NCI-H2227 (cell line): ENCODE data around the gene TLR8.
"Not testable (repeated sequence)": the region's sequence is repeated elsewhere in the genome, so short reads cannot be mapped to it uniquely, and the experiment has no call there.

Source experiments
- DNase-seq: peaks from one replicate; lab custom pipeline; 2025; ENCODE audit not compliant: unreplicated experiment; lab: John Stamatoyannopoulos, UW

TLR8 gene

GRCh38 chrX:12896935-12897334, 9.5 kb upstream of the TLR8 start:
- no peak for DNase-seq

- DNase-seq: no peak
Observed at GRCh38 chrX:12898073-12898472, 8.3 kb upstream of the TLR8 start.

DNA sequence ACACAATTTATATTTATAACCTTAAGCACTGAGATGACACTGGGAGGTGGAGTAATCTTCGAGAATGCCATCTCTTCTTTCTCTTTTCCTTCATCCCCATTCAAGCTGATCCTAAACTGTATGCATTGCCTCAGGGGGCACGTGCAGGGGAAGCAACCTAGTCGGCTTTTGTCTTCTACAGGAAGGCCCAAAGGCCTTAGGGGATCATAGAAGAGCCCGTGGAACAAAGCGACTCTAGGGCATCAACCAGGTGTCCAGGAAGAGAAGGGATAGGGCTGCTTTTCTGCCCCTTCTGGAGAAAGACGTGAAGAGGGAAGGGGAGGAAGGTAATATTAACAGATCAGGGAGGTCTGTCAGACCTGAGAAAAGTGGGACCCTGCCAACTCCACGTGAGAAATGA, 6.9 kb upstream of the TLR8 start:
- no peak for DNase-seq

DNA sequence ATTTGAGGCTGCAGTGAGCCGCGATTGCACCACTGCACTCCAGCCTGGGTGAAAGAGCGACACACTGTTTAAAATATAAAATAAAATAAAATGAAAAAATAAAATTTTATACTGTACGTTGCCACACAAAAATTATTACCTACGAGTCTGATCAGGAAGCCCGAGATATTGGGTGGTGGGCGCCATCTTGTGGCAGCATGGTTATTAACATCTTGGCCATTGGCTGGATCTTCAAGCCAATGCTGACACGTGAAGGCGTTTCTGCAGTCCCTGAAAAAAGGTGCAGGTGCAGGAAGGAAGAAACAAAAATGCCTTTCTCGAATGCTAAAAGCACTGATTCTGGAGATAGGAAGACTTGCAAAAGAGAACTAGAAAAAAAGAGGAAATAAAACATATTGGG, 4.9 kb upstream of the TLR8 start:
- DNase-seq: peak; percentile 72

- no peak for DNase-seq
Observed at GRCh38 chrX:12903646-12904045, 2.8 kb upstream of the TLR8 start.

DNA sequence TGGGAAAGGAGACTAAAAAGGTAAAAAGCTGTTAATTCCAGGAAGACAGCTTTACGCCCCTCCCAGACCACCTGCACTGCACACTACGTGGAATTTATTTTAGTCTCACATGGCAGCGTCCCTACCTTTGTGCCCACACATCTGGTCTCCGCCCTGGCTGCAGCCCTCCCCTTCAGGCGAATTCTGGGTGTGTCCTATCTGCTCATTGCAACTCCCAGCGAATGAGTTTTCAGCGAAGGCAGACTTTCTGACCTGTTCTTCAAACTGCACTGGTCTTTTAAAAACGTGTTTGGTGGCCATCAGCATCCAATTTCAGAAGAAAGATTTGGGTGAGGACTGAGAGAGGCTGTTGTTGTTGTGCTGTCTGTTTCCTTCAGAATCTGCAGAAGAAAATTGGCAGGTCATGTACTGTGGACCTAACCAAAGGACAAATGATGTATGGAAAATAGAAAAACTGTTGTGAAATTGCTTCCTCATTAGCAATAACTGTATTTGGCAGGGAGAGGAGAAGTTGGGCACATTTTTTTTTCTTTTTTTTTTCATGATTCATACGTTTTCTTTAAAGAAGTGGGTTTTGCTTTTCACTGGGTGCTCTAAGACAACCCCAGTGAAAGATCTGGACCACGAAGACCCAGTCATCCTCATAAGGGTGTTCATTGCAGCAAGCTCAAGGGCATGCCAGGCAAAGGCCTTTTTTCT, 4.2 kb downstream of the TLR8 start:
- no peak for DNase-seq

DNA sequence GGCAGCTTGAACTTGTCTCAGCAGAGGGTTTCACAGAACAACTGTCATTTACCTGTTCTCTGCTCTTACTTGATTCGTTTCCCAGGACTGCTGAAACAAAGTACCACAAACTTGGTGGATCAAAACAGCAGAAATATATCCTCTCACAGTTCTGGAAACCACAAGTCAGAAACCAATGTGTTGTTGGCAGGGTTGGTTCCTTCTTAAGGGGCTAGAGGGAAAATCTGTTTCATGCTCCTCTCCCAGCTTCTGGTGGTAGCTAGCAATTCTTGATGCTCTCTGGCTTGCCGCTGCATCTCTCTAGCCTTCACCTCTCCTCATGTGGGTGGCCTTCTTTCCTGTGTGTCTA, 4.7 kb downstream of the TLR8 start:
- DNase-seq: no peak

DNA sequence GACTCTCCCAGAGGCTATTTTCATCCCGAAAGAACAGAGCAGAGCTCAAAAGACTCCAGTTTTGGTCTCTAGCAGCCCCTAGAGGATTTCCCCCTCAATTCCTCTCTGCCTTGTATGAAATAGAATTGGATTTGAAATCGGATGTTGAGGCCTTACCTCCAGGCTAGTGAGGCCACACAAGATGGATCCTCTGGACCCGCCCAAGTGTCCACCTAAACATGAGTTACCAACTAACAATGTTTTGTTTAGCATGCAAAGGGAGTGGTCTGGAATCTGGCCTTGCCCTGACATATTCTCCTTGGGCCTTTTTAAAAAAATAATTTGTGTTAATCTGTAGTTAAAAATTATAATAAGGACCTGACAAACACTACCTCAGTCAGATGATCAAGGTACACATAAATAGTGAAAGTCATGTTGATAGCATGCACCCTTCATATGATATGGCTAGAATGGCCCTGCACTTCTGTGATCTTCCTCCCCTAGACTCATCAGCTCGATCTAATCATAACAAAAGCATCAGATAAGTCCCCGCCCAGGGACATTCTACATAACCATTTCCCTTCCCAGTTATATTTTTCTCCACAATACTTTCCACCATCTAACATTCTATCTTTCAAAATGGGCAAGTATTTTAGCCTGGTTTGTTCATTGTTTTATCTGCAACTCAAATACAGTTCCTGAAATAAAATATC, 6.5 kb downstream of the TLR8 start:
- DNase-seq: no peak

DNA sequence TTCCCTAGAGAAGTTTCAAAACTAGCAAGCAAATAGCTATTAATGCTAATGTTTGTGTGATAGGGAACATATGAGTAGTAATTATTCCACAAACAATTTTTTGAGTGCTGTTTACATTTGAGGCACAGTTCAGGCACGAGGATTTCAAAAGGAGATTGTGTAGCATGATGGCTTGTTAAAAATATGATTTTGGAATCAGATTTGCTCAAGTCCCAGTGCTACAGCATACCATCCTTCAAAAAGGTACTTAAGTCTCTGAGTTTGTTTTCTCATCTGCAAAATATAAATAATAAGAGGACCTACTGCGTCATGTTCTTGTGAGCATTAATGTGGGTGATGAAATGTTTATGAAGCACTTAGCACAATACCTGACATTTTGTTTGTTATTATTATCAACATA, 11.3 kb downstream of the TLR8 start:
- DNase-seq: no peak

GRCh38 chrX:12919051-12919450, 12.6 kb downstream of the TLR8 start:
- DNase-seq: no peak

GRCh38 chrX:12919620-12920019, 13.2 kb downstream of the TLR8 start:
- DNase-seq: no peak

DNA sequence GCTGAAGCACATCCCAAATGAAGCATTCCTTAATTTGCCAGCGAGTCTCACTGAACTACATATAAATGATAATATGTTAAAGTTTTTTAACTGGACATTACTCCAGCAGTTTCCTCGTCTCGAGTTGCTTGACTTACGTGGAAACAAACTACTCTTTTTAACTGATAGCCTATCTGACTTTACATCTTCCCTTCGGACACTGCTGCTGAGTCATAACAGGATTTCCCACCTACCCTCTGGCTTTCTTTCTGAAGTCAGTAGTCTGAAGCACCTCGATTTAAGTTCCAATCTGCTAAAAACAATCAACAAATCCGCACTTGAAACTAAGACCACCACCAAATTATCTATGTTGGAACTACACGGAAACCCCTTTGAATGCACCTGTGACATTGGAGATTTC, 14.6 kb downstream of the TLR8 start:
- no peak for DNase-seq

DNA sequence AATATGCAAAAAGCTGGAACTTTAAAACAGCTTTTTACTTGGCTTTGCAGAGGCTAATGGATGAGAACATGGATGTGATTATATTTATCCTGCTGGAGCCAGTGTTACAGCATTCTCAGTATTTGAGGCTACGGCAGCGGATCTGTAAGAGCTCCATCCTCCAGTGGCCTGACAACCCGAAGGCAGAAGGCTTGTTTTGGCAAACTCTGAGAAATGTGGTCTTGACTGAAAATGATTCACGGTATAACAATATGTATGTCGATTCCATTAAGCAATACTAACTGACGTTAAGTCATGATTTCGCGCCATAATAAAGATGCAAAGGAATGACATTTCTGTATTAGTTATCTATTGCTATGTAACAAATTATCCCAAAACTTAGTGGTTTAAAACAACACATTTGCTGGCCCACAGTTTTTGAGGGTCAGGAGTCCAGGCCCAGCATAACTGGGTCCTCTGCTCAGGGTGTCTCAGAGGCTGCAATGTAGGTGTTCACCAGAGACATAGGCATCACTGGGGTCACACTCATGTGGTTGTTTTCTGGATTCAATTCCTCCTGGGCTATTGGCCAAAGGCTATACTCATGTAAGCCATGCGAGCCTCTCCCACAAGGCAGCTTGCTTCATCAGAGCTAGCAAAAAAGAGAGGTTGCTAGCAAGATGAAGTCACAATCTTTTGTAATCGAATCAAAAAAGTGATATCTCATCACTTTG, 15.6 kb downstream of the TLR8 start:
- DNase-seq: no peak

DNA sequence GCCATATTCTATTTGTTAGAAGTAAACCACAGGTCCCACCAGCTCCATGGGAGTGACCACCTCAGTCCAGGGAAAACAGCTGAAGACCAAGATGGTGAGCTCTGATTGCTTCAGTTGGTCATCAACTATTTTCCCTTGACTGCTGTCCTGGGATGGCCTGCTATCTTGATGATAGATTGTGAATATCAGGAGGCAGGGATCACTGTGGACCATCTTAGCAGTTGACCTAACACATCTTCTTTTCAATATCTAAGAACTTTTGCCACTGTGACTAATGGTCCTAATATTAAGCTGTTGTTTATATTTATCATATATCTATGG, 16.1 kb downstream of the TLR8 start:
- no peak for DNase-seq

- DNase-seq: no peak
Observed at GRCh38 chrX:12929701-12930100, 23.3 kb downstream of the TLR8 start.

GRCh38 chrX:12930150-12930549, 23.7 kb downstream of the TLR8 start:
- DNase-seq: no peak

DNA sequence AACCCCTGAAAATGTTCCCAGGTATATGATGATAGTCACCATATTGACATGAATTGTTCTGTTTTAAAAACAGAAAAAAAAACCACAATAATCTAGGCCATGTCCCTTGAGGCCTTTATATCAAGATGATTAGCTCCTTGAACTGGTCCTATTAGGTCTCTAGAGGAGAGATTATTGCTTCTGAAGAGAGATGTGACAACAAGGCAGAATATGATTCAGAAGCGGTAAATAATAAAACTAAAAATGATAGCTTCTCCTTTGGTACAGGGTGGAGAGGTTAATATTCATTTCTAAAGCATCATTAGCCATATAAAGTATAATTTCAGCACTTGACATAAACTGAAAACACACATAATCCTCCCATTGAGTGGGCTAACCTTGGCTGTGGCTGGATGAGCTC, 25.8 kb downstream of the TLR8 start:
- no peak for DNase-seq

- no peak for DNase-seq
Observed at GRCh38 chrX:12934850-12935249, 28.4 kb downstream of the TLR8 start.

GRCh38 chrX:12936947-12937346, 30.5 kb downstream of the TLR8 start:
- DNase-seq: no peak

- not testable (repeated sequence) for DNase-seq
Observed at GRCh38 chrX:12940471-12940870, 34.1 kb downstream of the TLR8 start.

GRCh38 chrX:12943592-12943991, 37.2 kb downstream of the TLR8 start:
- DNase-seq: not testable (repeated sequence)

- DNase-seq: not testable (repeated sequence)
Observed at GRCh38 chrX:12944452-12944851, 38.0 kb downstream of the TLR8 start.
